ENCODE data around the gene SYNE2. TPM values are rescaled to one million over a fixed set of nuclear protein-coding genes. Genes with fewer than 3 reads are reported as not detected.

Gene SYNE2
- total RNA-seq, 1 donor from 2014 or later = 28.4 TPM

GRCh38 chr14:63962906-63963305, 110.1 kb downstream of the SYNE2 start:
- no peaks in the 10 kb centered on the region for H3K36me3 Mint-ChIP-seq (ENCODE audit: unreplicated experiment)
- no peak overlapping the region for H3K27ac Mint-ChIP-seq (ENCODE audit: unreplicated experiment)
- no peak overlapping the region for H3K4me3 Mint-ChIP-seq (ENCODE audit: unreplicated experiment)
- no peaks in the 10 kb centered on the region for H3K27me3 Mint-ChIP-seq (ENCODE audit: unreplicated experiment)
- H3K4me1 Mint-ChIP-seq (ENCODE audit: unreplicated experiment) = peaks cover 26% of the 10 kb centered on the region
- TF ChIP-seq CTCF (IDR thresholded peaks at IDR 0.05) = no peak
- no peak for DNase-seq (ENCODE audit: extremely low spot score, unreplicated experiment)
- no peaks in the 10 kb centered on the region for H3K9me3 Mint-ChIP-seq (ENCODE audit: unreplicated experiment)

DNA sequence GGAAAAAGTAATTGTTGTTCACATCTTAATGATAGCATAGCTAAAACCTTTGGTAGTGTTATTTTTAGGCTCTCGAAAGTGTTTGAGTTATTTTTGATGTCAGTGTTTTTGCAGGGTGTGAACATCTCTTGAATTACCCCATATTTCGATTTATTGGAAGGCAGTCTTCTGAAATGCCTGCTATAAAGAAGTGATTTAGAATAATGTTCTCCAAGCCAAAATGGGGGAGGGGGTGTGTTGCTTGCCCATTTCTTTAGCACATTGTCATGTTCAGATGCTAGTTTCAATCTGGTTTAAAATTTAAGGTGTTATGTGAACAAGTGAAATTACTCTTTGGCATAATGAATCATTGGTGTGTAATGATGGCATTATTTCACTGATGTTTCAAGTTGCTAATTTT, 110.6 kb downstream of the SYNE2 start:
- no peaks in the 10 kb centered on the region for H3K36me3 Mint-ChIP-seq (ENCODE audit: unreplicated experiment)
- TF ChIP-seq CTCF (IDR thresholded peaks at IDR 0.05) = no peak
- no peaks in the 10 kb centered on the region for H3K9me3 Mint-ChIP-seq (ENCODE audit: unreplicated experiment)
- DNase-seq (ENCODE audit: extremely low spot score, unreplicated experiment) = no peak
- H3K4me3 Mint-ChIP-seq (ENCODE audit: unreplicated experiment) = no peak overlapping the region
- H3K27me3 Mint-ChIP-seq (ENCODE audit: unreplicated experiment) = no peaks in the 10 kb centered on the region
- no peak overlapping the region for H3K27ac Mint-ChIP-seq (ENCODE audit: unreplicated experiment)
- peaks cover 26% of the 10 kb centered on the region for H3K4me1 Mint-ChIP-seq (ENCODE audit: unreplicated experiment)

- no peak for DNase-seq (ENCODE audit: extremely low spot score, unreplicated experiment)
- no peak for TF ChIP-seq CTCF (IDR thresholded peaks at IDR 0.05)
- Mint-ChIP-seq H3K27ac (ENCODE audit: unreplicated experiment) (no peak overlapping the region), H3K27me3 (ENCODE audit: unreplicated experiment) (no peaks in the 10 kb centered on the region), H3K9me3 (ENCODE audit: unreplicated experiment) (no peaks in the 10 kb centered on the region), H3K36me3 (ENCODE audit: unreplicated experiment) (no peaks in the 10 kb centered on the region), H3K4me1 (ENCODE audit: unreplicated experiment) (peaks cover 26% of the 10 kb centered on the region), H3K4me3 (ENCODE audit: unreplicated experiment) (no peak overlapping the region)
These were observed 111.3 kb downstream of the SYNE2 start for GRCh38 chr14:63964113-63964512.

DNA sequence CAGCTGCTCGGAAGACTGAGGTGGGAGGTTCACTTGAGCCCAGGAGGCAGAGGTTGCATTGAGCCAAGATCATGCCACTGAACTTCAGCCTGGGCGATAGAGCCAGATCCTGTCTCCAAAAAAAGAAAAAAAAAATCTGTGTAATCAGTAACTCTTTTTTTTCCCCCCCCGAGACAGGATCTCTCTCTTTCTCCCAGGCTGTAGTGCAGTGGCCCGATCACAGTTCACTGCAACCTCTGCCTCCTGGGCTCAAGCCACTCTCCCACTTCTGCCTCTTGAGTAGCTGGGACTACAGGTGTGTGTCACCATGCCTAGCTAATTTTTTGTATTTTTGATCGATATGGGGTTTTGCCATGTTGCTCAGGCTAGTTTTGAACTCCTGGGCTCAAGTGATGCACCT, 113.6 kb downstream of the SYNE2 start:
- TF ChIP-seq CTCF (IDR thresholded peaks at IDR 0.05) = no peak
- H3K36me3 Mint-ChIP-seq (ENCODE audit: unreplicated experiment) = peaks cover 4% of the 10 kb centered on the region
- no peak overlapping the region for H3K4me3 Mint-ChIP-seq (ENCODE audit: unreplicated experiment)
- DNase-seq (ENCODE audit: extremely low spot score, unreplicated experiment) = no peak
- peaks cover 18% of the 10 kb centered on the region for H3K4me1 Mint-ChIP-seq (ENCODE audit: unreplicated experiment)
- no peaks in the 10 kb centered on the region for H3K27me3 Mint-ChIP-seq (ENCODE audit: unreplicated experiment)
- no peak overlapping the region for H3K27ac Mint-ChIP-seq (ENCODE audit: unreplicated experiment)
- H3K9me3 Mint-ChIP-seq (ENCODE audit: unreplicated experiment) = no peaks in the 10 kb centered on the region

DNA sequence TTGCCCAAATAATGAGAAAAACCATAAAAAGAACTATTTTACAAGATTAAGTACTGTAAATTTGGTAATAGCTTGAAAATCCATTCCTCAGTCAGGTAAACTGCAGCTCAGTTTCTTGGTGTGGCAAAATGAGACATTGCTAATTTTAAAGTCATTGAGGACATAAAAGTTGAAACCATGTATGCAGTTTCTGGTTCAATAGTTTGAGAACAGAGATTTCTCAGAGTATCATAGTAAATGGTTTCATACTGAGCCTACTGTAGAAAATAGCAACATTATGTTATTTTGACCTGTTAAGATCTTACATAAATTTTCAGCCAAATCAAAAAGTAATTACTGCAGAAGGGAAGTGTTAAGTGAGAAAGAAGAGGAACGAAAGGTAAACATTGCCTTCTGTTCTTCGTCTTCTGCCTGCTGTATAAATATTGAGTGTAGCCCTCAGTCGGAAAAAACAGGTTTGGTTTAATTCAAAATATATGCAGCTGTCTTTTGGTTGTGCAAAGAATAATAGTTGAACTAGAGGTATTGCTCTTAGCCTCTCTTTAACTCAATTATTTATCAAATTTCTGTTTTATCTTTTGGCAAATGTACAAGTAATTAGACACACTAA, 119.6 kb downstream of the SYNE2 start:
- TF ChIP-seq CTCF (IDR thresholded peaks at IDR 0.05) = no peak

More for the DNA sequence above, 119.6 kb downstream of the SYNE2 start:
- Mint-ChIP-seq H3K27me3 (ENCODE audit: unreplicated experiment) (no peaks in the 10 kb centered on the region), H3K36me3 (ENCODE audit: unreplicated experiment) (peaks cover 6% of the 10 kb centered on the region), H3K4me3 (ENCODE audit: unreplicated experiment) (no peak overlapping the region), H3K4me1 (ENCODE audit: unreplicated experiment) (peaks cover 2% of the 10 kb centered on the region), H3K27ac (ENCODE audit: unreplicated experiment) (no peak overlapping the region), H3K9me3 (ENCODE audit: unreplicated experiment) (no peaks in the 10 kb centered on the region)
- no peak for DNase-seq (ENCODE audit: extremely low spot score, unreplicated experiment)

All from osteocyte (in vitro differentiated cells).